Chondrocyte (in vitro differentiated cells): ENCODE results near the gene DAG1. TPM values are rescaled to one million over a fixed set of nuclear protein-coding genes. Genes with fewer than 3 reads are reported as not detected.

Experiments used
- DNase-seq: peaks from one replicate; pipeline ENCODE4 v3.0.0; 2021; ENCODE audit warnings: mixed read lengths, low spot score
- H3K27ac Mint-ChIP-seq: one replicate; pipeline ENCODE4 v1.8.0; 2021; ENCODE audit warnings: mild to moderate bottlenecking, moderate library complexity, mixed read lengths; ENCODE audit not compliant: unreplicated experiment
- H3K27me3 Mint-ChIP-seq: 2 replicates; pipeline ENCODE4 v1.8.0; 2021; ENCODE audit warnings: low read depth, mixed read lengths
- H3K36me3 Mint-ChIP-seq: 2 replicates; pipeline ENCODE4 v1.8.0; 2021; ENCODE audit warnings: low read depth, mixed read lengths
- H3K4me1 Mint-ChIP-seq: 2 replicates; pipeline ENCODE4 v1.8.0; 2021; ENCODE audit warnings: low read depth, mild to moderate bottlenecking, mixed read lengths
- H3K4me3 Mint-ChIP-seq: one replicate; pipeline ENCODE4 v1.8.0; 2021; ENCODE audit warnings: mild to moderate bottlenecking, moderate library complexity, mixed read lengths; ENCODE audit not compliant: unreplicated experiment
- H3K9me3 Mint-ChIP-seq: 2 replicates; pipeline ENCODE4 v1.8.0; 2021; ENCODE audit warnings: low read depth, mixed read lengths
- total RNA-seq: library from RNA; stranded (reverse); gene quantifications from 3 replicates; pipeline ENCODE4 v1.2.1, GENCODE V29; 2021
- TF ChIP-seq, protein P1 (sequence below): fragments of 200-600 bp; sonication (generic); IDR thresholded peaks from 2 replicates; pipeline ENCODE4 v1.5.0; 2021; ENCODE audit warnings: antibody characterized with exemption, mild to moderate bottlenecking, moderate library complexity

The DAG1 gene
- total RNA-seq, 1 donor from 2014 or later: 156 TPM

DNA sequence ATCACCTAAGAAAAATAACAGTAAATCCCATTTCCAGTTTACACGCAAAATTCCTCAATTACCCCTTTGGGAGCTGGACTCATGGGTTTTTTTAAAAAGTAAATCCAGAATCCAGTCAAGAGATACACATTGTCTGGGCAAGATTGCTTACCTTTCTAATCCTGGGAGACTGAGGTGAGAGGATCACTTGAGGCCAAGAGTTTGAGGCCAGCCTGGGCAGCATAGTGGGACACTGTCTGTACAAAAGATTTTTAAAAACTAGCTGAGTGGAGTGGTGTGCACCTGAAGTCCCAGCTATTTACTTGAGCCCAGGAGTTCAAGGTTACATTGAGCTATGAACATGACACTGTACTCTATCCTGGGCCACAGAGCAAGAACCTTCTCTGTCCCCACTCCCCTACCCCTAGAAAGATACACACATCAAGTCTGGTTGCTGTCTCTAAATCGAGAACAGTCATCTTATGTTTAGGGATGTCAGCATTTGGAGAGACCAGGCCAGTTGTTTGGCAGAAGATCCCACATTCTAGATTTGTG, 39.0 kb downstream of the DAG1 start:
- Mint-ChIP-seq H3K36me3 (peaks cover 12% of the 10 kb centered on the region), H3K9me3 (no peaks in the 10 kb centered on the region), H3K4me1 (no peaks in the 10 kb centered on the region), H3K27ac (no peak overlapping the region), H3K4me3 (no peak overlapping the region), H3K27me3 (no peaks in the 10 kb centered on the region)
- no peak for DNase-seq
- TF ChIP-seq, protein P1, sequence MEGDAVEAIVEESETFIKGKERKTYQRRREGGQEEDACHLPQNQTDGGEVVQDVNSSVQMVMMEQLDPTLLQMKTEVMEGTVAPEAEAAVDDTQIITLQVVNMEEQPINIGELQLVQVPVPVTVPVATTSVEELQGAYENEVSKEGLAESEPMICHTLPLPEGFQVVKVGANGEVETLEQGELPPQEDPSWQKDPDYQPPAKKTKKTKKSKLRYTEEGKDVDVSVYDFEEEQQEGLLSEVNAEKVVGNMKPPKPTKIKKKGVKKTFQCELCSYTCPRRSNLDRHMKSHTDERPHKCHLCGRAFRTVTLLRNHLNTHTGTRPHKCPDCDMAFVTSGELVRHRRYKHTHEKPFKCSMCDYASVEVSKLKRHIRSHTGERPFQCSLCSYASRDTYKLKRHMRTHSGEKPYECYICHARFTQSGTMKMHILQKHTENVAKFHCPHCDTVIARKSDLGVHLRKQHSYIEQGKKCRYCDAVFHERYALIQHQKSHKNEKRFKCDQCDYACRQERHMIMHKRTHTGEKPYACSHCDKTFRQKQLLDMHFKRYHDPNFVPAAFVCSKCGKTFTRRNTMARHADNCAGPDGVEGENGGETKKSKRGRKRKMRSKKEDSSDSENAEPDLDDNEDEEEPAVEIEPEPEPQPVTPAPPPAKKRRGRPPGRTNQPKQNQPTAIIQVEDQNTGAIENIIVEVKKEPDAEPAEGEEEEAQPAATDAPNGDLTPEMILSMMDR: no peak

- H3K4me1 Mint-ChIP-seq: no peaks in the 10 kb centered on the region
- H3K4me3 Mint-ChIP-seq: no peak overlapping the region
- no peak for DNase-seq
- peaks cover 17% of the 10 kb centered on the region for H3K36me3 Mint-ChIP-seq
- no peaks in the 10 kb centered on the region for H3K9me3 Mint-ChIP-seq
- TF ChIP-seq, protein P1: no peak
- no peak overlapping the region for H3K27ac Mint-ChIP-seq
- no peaks in the 10 kb centered on the region for H3K27me3 Mint-ChIP-seq
These were observed 41.6 kb downstream of the DAG1 start for GRCh38 chr3:49511639-49512038.

- no peaks in the 10 kb centered on the region for H3K27me3 Mint-ChIP-seq
- H3K4me1 Mint-ChIP-seq: no peaks in the 10 kb centered on the region
- no peak overlapping the region for H3K4me3 Mint-ChIP-seq
- no peaks in the 10 kb centered on the region for H3K9me3 Mint-ChIP-seq
- H3K27ac Mint-ChIP-seq: no peak overlapping the region
- DNase-seq: no peak
- TF ChIP-seq, protein P1: no peak
- H3K36me3 Mint-ChIP-seq: peaks cover 20% of the 10 kb centered on the region
These were observed 42.8 kb downstream of the DAG1 start for GRCh38 chr3:49512781-49513355.

GRCh38 chr3:49513494-49514124, 43.5 kb downstream of the DAG1 start:
- Mint-ChIP-seq H3K36me3 (peaks cover 20% of the 10 kb centered on the region), H3K4me3 (no peak overlapping the region), H3K9me3 (no peaks in the 10 kb centered on the region), H3K4me1 (no peaks in the 10 kb centered on the region), H3K27me3 (no peaks in the 10 kb centered on the region), H3K27ac (no peak overlapping the region)
- DNase-seq: no peak
- TF ChIP-seq, protein P1: no peak

DNA sequence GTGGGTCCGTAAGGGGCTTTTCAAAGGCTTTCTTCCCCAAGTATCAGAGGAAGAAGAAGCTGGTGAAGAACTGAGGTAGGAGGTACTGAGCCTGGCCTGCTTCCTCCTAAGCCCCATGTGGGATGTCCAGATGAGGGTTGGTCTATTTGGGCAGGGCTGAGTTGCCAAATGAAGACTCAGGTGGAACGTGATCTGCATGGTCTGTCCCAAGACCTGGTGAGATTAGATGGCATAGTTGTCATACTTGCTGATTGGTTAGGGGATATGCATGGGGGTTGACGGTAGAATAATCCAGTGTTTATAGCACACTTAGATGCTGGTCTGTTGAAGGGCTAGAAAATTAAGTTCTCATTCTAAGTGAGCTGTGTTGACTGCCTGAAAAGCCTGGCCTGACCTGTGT, 47.9 kb downstream of the DAG1 start:
- Mint-ChIP-seq H3K9me3 (no peaks in the 10 kb centered on the region), H3K27me3 (no peaks in the 10 kb centered on the region), H3K4me3 (no peak overlapping the region), H3K36me3 (peaks cover 14% of the 10 kb centered on the region), H3K27ac (no peak overlapping the region), H3K4me1 (peaks cover 7% of the 10 kb centered on the region)
- TF ChIP-seq, protein P1: no peak
- DNase-seq: no peak
